Vagina (tissue), 2 donors: ENCODE results near the gene DAZAP2.

ENCODE experiments used
- CTCF ChIP-seq, 3 experiments: fragments of 450-650 bp in 2 of 3; fragments of 200-600 bp in 1 of 3; sonication (generic) in 1 of 3; IDR thresholded peaks; one replicate each; pipeline ENCODE4 v1.5.1; 2017 to 2019; ENCODE audit warnings: antibody characterized with exemption in 3 of 3, mild to moderate bottlenecking in 2 of 3, moderate library complexity in 2 of 3
- POLR2A ChIP-seq, 2 donors: fragments of 450-650 bp; IDR thresholded peaks; one replicate each; pipeline ENCODE4 v1.6.1; 2017; ENCODE audit warnings: antibody characterized with exemption in 2 of 2, mild to moderate bottlenecking in 2 of 2, moderate library complexity in 2 of 2
- POLR2AphosphoS5 ChIP-seq, 2 donors: sonication (generic); formaldehyde crosslinking; IDR thresholded peaks; one replicate each; pipeline ENCODE4 v1.9.0; 2017; ENCODE audit warnings: antibody characterized with exemption in 2 of 2, mild to moderate bottlenecking in 2 of 2, low read depth in 1 of 2; ENCODE audit not compliant: insufficient read depth in 1 of 2

GRCh38 chr12:51210690-51211395 lies 27.8 kb upstream of the DAZAP2 start:
- no peak for TF ChIP-seq CTCF (IDR thresholded peaks at IDR 0.05)
- no peak for TF ChIP-seq POLR2A (IDR thresholded peaks at IDR 0.05)
- no peak for TF ChIP-seq POLR2AphosphoS5 (IDR thresholded peaks at IDR 0.05; ENCODE audit: insufficient read depth in 1 of 2, low read depth in 1 of 2)
